ENCODE measurements around the gene RPP21. TPM values are rescaled to one million over a fixed set of nuclear protein-coding genes. Genes with fewer than 3 reads are reported as not detected.

RPP21 gene
- total and polyA plus RNA-seq, 2 of the 8 experiments (the other 6 are each of a cell fraction or from before 2014, with no cell fraction given): 63.0 to 219 TPM

DNA sequence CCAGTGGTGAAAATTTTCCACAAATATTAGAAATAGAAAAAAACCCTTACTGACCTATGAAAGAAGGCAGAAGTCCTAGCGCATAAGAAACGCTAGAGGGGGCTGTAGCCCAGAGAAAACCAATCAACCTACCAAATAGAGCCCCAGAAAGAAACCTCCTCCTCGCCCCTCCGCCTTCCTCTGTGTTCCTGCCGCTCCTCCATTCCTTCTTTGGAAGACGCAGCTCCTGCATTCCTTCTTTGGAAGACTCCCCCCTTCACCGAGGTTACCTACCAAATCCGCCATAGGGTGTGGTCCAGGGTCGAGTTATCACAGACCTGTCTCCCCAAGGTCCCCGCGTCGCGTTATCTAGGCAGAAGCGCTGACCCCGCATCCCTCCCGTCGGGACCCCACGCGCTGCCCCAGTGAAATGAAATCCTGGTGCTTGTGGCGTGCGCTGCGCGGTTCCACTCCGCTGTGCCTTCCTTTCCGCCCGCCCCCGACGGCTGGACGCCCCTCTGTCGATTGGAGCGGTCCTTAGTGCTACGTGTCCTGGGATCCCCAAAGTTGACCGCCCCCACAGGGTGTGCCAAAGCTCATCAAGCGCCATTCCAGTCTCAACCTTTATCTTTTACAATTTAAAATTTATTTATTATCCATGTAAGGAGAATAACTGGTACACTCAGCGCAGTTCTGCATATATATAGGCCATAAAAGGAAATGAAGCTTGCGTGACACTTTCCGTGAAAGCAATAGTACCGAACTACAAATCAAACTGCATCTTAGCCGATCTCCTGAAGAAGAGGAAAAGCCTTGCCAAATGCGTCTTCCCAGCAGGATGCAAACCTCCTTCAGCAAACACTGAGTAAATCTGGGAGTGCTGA, 13.0 kb downstream of the RPP21 start (continued):
- peak; percentile 64 for TF ChIP-seq TAF7 (optimal IDR thresholded peaks at IDR 0.05; ENCODE audit: borderline replicate concordance, low read depth, low read length)
- peak; percentile 72 for TF ChIP-seq KDM4A (IDR thresholded peaks at IDR 0.05; ENCODE audit: low read depth, low read length, severe bottlenecking)
- TF ChIP-seq CEBPB (IDR thresholded peaks at IDR 0.05; ENCODE audit: low read depth, low read length): no peak
- TF ChIP-seq RAD21 (IDR thresholded peaks at IDR 0.05 in 1 of 2, conservative IDR thresholded peaks at IDR 0.05 in 1 of 2; ENCODE audit: low read depth in 2 of 2, low read length in 2 of 2): peak; percentile 78 to 79
- TF ChIP-seq NRF1 (IDR thresholded peaks at IDR 0.05; ENCODE audit: low read depth, low read length): no peak
- 0 out of 2 replicates have a peak, but pooled peaks have one; percentile 28 for TF ChIP-seq PHF8 (conservative IDR thresholded peaks at IDR 0.05; ENCODE audit: low read depth, low read length)
- peak; percentile 58 for TF ChIP-seq ASH2L (IDR thresholded peaks at IDR 0.05; ENCODE audit: low read length)
- no peak for TF ChIP-seq POU5F1 (IDR thresholded peaks at IDR 0.05; ENCODE audit: low read depth, low read length)
- TF ChIP-seq SAP30 (IDR thresholded peaks at IDR 0.05; ENCODE audit: insufficient read depth, insufficient replicate concordance, low read length): no peak
- no peak for TF ChIP-seq CBX5 (IDR thresholded peaks at IDR 0.05; ENCODE audit: low read depth, low read length)
- TF ChIP-seq KDM1A (IDR thresholded peaks at IDR 0.05; ENCODE audit: borderline replicate concordance, low read length): no peak
- peak in 1 of 2 experiments; percentile 36; a peak in 2 of 3 replicates for TF ChIP-seq POLR2A (IDR thresholded peaks at IDR 0.05; ENCODE audit: control extremely low read depth in 1 of 2, low read depth in 2 of 2, low read length in 2 of 2)
- no peak for TF ChIP-seq SRF (IDR thresholded peaks at IDR 0.05; ENCODE audit: low read depth, low read length)
- TF ChIP-seq BCL11A (IDR thresholded peaks at IDR 0.05; ENCODE audit: low read depth in 2 of 2, low read length in 2 of 2): no peak
- TF ChIP-seq YY1 (IDR thresholded peaks at IDR 0.05; ENCODE audit: low read depth, low read length): peak; percentile 21; the same call in 1 of the 2 replicates
- TF ChIP-seq MAFK (IDR thresholded peaks at IDR 0.05; ENCODE audit: low read depth, low read length): no peak
- TF ChIP-seq SIRT6 (IDR thresholded peaks at IDR 0.05; ENCODE audit: low read length): no peak
- TF ChIP-seq TAF1 (IDR thresholded peaks at IDR 0.05; ENCODE audit: low read depth, low read length): peak; percentile 50
- no peak for TF ChIP-seq NANOG (IDR thresholded peaks at IDR 0.05; ENCODE audit: insufficient read depth, low read depth, low read length, poor library complexity, severe bottlenecking)
- TF ChIP-seq RNF2 (IDR thresholded peaks at IDR 0.05; ENCODE audit: borderline replicate concordance, low read depth, low read length, missing control alignments, poor library complexity, severe bottlenecking): no peak
- no peak for TF ChIP-seq EGR1 (IDR thresholded peaks at IDR 0.05; ENCODE audit: borderline replicate concordance, low read depth, low read length)
- TF ChIP-seq SP4 (IDR thresholded peaks at IDR 0.05; ENCODE audit: low read length): no peak
- no peak for TF ChIP-seq JUND (IDR thresholded peaks at IDR 0.05; ENCODE audit: low read length)
- peak; percentile 10; the same call in 1 of the 2 replicates for TF ChIP-seq BACH1 (IDR thresholded peaks at IDR 0.05; ENCODE audit: low read length)

Measured in H1 (cell line).